AG09319 (cell line): Measurements from ENCODE around the gene GAPT.

Experiments used
- DNase-seq: peaks from one replicate; pipeline ENCODE4 v3.0.0-alpha.2; 2010; ENCODE audit warnings: low read depth; ENCODE audit errors: extremely low read depth
- TF ChIP-seq, protein P1 (sequence below): IDR thresholded peaks from 2 replicates; pipeline ENCODE4 v1.5.1; 2011; ENCODE audit warnings: low read depth, mild to moderate bottlenecking, inconsistent platforms, low read length, moderate library complexity

The GAPT gene

GRCh38 chr5:58545912-58546311 lies 54.7 kb downstream of the GAPT start:
- no peak for DNase-seq
- TF ChIP-seq, protein P1, sequence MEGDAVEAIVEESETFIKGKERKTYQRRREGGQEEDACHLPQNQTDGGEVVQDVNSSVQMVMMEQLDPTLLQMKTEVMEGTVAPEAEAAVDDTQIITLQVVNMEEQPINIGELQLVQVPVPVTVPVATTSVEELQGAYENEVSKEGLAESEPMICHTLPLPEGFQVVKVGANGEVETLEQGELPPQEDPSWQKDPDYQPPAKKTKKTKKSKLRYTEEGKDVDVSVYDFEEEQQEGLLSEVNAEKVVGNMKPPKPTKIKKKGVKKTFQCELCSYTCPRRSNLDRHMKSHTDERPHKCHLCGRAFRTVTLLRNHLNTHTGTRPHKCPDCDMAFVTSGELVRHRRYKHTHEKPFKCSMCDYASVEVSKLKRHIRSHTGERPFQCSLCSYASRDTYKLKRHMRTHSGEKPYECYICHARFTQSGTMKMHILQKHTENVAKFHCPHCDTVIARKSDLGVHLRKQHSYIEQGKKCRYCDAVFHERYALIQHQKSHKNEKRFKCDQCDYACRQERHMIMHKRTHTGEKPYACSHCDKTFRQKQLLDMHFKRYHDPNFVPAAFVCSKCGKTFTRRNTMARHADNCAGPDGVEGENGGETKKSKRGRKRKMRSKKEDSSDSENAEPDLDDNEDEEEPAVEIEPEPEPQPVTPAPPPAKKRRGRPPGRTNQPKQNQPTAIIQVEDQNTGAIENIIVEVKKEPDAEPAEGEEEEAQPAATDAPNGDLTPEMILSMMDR: no peak
